OCI-LY7 (cell line): ENCODE data around the gene TBR1. TPM values are rescaled to one million over a fixed set of nuclear protein-coding genes. Genes with fewer than 3 reads are reported as not detected.

Source experiments
- BruUV-seq: library from RNA; stranded (reverse); fragments of 400-500 nt; replicated peaks from 2 replicates; lab custom pipeline; 2021; lab: Mats Ljungman, UMichigan
- CTCF ChIA-PET: fragments of 300-600 bp; sonication (Branson Sonifier 250); formaldehyde crosslinking; loops from one replicate; lab custom pipeline; 2022; ENCODE audit warnings: antibody characterized with exemption; ENCODE audit not compliant: unreplicated experiment; lab: Charles Lee
- POLR2A ChIA-PET: fragments of 300-600 bp; sonication (Branson Sonifier 250); formaldehyde crosslinking; loops from one replicate; lab custom pipeline; 2022; ENCODE audit warnings: antibody characterized with exemption; lab: Charles Lee
- DNase-seq: peaks from one replicate; pipeline ENCODE4 v3.0.0-alpha.2; 2015; ENCODE audit warnings: low spot score
- H2AFZ ChIP-seq: fragments of 200-600 bp; sonication (generic), shearing (Covaris generic); 2 replicates; pipeline ENCODE4 v1.6.1; 2014; ENCODE audit warnings: mild to moderate bottlenecking, antibody characterized with exemption, low read length, moderate library complexity
- H3K27ac ChIP-seq: fragments of 200-600 bp; sonication (generic); 2 replicates; pipeline ENCODE4 v1.5.1; 2014; ENCODE audit warnings: mixed run types, low read depth, mild to moderate bottlenecking, moderate library complexity, low read length, inconsistent platforms; ENCODE audit not compliant: poor library complexity, severe bottlenecking
- H3K36me3 ChIP-seq: fragments of 200-600 bp; sonication (generic); 2 replicates; pipeline ENCODE4 v1.6.1; 2014; ENCODE audit warnings: mild to moderate bottlenecking, antibody characterized with exemption, low read length, moderate library complexity, mixed read lengths; ENCODE audit not compliant: insufficient read depth
- H3K4me1 ChIP-seq: fragments of 200-600 bp; sonication (generic); 2 replicates; pipeline ENCODE4 v1.5.1; 2014; ENCODE audit warnings: mild to moderate bottlenecking, low read length; ENCODE audit not compliant: insufficient read depth, poor library complexity, severe bottlenecking
- H3K4me2 ChIP-seq: fragments of 200-600 bp; sonication (generic); 2 replicates; pipeline ENCODE4 v1.6.1; 2014; ENCODE audit warnings: mild to moderate bottlenecking, low read length
- H3K4me3 ChIP-seq: fragments of 200-600 bp; sonication (generic); 2 replicates; pipeline ENCODE4 v1.5.1; 2014; ENCODE audit warnings: mild to moderate bottlenecking, low read depth, low read length; ENCODE audit not compliant: poor library complexity, severe bottlenecking
- H3K79me2 ChIP-seq: fragments of 200-600 bp; sonication (generic); 2 replicates; pipeline ENCODE4 v1.6.1; 2016; ENCODE audit warnings: low read depth, mild to moderate bottlenecking, low read length, moderate library complexity, mixed read lengths; ENCODE audit not compliant: insufficient read depth
- H3K9me2 ChIP-seq: fragments of 200-600 bp; sonication (generic); 2 replicates; pipeline ENCODE4 v1.6.1; 2016; ENCODE audit warnings: mild to moderate bottlenecking, low read length, mixed read lengths; ENCODE audit not compliant: insufficient read depth
- H3K9me3 ChIP-seq: fragments of 200-600 bp; sonication (generic); 2 replicates; pipeline ENCODE4 v1.6.1; 2014; ENCODE audit warnings: mild to moderate bottlenecking, mixed run types, low read length, mixed read lengths
- H4K20me1 ChIP-seq: fragments of 200-600 bp; sonication (generic); 2 replicates; pipeline ENCODE4 v1.6.1; 2014; ENCODE audit warnings: mild to moderate bottlenecking, antibody characterized with exemption, low read length, moderate library complexity, mixed read lengths; ENCODE audit not compliant: insufficient read depth
- EZH2phosphoT487 ChIP-seq: fragments of 200-600 bp; sonication (generic); IDR thresholded peaks from 2 replicates; pipeline ENCODE4 v1.6.1; 2018; ENCODE audit warnings: low read depth, borderline replicate concordance, mild to moderate bottlenecking, mixed run types, antibody characterized with exemption, low read length, moderate library complexity, mixed read lengths
- intact Hi-C: fragments of 100-400 bp; cut with micrococcal nuclease; formaldehyde crosslinking; loops from one replicate; pipeline ENCODE4 v1.10.0; 2022; ENCODE audit not compliant: unreplicated experiment
- total RNA-seq, 2 experiments: library from RNA; depleted of rRNA in 1 of 2; stranded (reverse); fragments of >200 nt in 1 of 2; shearing (Covaris generic) in 1 of 2; gene quantifications; 2 replicates each; pipeline ENCODE4 v1.2.3, GENCODE V29; 2014 to 2022
- TF ChIP-seq, protein P1 (sequence below): fragments of 200-600 bp; sonication (generic); conservative IDR thresholded peaks from 2 replicates; pipeline ENCODE4 v1.5.1; 2014; ENCODE audit warnings: mild to moderate bottlenecking, antibody characterized with exemption, low read length, moderate library complexity, mixed read lengths

TBR1 gene
- total RNA-seq, 2 experiments from 2014 or later, result 0.03 TPM; not detected in 1

DNA sequence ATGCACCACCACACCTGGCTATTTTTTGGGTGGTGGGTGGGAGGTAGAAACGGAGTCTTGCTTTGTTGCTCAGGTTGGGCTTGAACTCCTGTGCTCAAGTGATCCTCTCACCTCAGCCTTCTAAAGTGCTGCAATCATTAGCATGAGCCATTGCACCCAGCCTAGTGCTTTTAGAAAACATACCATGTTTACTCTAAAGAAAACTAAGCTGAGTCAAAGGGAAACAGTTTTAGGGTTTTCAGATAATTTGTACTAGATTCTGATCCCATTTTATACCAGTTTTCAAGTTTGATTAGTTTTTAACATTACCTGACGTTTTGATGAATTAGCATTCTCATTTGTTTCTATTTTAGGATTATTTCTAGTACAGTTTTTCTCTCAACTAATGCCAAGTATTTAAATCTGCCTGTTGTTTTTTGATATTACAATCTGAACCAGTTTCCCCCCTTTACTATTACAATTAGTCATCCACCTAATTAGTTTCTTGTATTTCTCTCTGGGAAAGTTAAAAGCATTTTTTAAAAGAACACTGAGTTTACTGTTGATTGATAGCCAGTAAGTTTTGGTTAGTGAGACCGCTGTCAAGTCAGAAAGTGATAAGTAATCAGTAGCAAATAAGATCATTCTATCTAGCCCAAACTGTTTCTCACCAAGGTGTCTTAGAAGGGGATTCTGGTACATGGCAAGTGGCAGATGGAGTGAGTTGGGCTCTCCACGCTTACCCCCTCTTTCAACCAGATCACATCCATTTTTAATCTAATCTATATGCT is 24.2 kb upstream of the TBR1 start:
- CTCF ChIA-PET, result no interaction called here

DNA sequence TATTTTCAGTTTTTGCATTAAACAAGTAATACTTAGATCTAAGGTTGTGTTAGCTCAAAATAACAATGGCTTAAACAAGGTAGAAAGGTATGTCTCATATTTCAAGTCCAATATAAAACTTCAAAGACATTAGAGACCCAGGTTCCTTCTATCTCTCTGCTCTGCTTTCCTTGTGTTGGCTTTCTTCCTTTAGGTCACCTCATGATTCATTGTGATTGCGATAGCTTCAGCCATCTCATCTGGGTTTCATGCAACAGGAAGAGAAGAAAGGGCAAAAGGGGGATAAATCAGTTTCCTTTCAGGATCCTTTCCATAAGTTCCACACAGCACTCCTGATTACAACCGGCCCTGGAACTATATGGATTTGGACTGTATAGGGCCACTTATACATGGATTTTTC is 16.0 kb upstream of the TBR1 start:
- no peak overlapping the region for H3K4me3 ChIP-seq
- no peaks in the 10 kb centered on the region for H3K4me1 ChIP-seq
- H2AFZ ChIP-seq, result no peak overlapping the region
- POLR2A ChIA-PET, result interaction anchor here (1.7 kb wide), 1 partner anchor 11 kb away, joined by 4 read pairs; no protein-coding TSS in a partner anchor
- no peak overlapping the region for H3K4me2 ChIP-seq
- H3K27ac ChIP-seq, result no peak overlapping the region
- intact Hi-C loops, result no loop called here
- no peak for DNase-seq
- 0 out of 2 replicates have a peak, but pooled peaks cover 3% of the 10 kb centered on the region for H3K9me3 ChIP-seq
- TF ChIP-seq, protein P1, sequence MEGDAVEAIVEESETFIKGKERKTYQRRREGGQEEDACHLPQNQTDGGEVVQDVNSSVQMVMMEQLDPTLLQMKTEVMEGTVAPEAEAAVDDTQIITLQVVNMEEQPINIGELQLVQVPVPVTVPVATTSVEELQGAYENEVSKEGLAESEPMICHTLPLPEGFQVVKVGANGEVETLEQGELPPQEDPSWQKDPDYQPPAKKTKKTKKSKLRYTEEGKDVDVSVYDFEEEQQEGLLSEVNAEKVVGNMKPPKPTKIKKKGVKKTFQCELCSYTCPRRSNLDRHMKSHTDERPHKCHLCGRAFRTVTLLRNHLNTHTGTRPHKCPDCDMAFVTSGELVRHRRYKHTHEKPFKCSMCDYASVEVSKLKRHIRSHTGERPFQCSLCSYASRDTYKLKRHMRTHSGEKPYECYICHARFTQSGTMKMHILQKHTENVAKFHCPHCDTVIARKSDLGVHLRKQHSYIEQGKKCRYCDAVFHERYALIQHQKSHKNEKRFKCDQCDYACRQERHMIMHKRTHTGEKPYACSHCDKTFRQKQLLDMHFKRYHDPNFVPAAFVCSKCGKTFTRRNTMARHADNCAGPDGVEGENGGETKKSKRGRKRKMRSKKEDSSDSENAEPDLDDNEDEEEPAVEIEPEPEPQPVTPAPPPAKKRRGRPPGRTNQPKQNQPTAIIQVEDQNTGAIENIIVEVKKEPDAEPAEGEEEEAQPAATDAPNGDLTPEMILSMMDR, result no peak
- no peak for TF ChIP-seq EZH2phosphoT487
- no TSS peak for BruUV-seq
- H3K9me2 ChIP-seq, result no peaks in the 10 kb centered on the region
- H4K20me1 ChIP-seq, result no peaks in the 10 kb centered on the region
- no peaks in the 10 kb centered on the region for H3K79me2 ChIP-seq
- peaks cover 76% of the 10 kb centered on the region for H3K36me3 ChIP-seq
- CTCF ChIA-PET, result no interaction called here

More for the DNA sequence above, 24.2 kb upstream of the TBR1 start:
- H3K4me2 ChIP-seq, result no peak overlapping the region
- H3K4me3 ChIP-seq, result no peak overlapping the region
- H3K36me3 ChIP-seq, result peaks cover 86% of the 10 kb centered on the region
- TF ChIP-seq, protein P1, result no peak
- TF ChIP-seq EZH2phosphoT487, result no peak
- H4K20me1 ChIP-seq, result no peaks in the 10 kb centered on the region
- no peak for DNase-seq
- no peak overlapping the region for H3K27ac ChIP-seq
- intact Hi-C loops, result no loop called here
- H3K9me2 ChIP-seq, result no peaks in the 10 kb centered on the region
- no peak overlapping the region for H2AFZ ChIP-seq
- no peaks in the 10 kb centered on the region for H3K9me3 ChIP-seq
- no peaks in the 10 kb centered on the region for H3K79me2 ChIP-seq
- H3K4me1 ChIP-seq, result no peaks in the 10 kb centered on the region
- no TSS peak for BruUV-seq
- POLR2A ChIA-PET, result no interaction called here

DNA sequence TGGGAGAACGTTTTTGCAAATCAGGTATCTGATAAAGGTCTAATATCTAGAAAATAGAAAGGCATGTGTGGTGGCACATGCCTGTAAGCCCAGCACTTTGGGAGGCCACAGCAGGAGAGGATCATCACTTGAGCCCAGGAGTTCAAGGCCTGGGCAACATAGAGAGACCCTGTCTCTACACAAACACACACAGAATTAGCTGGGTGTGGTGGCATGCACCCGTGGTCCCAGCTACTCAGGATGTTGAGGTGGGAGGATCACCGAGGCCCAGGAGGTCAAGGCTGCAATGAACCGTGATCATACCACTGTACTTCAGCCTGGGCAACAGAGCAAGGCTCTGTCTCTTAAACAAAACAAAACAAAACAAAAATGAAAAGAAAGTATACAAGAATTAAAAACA is 13.8 kb upstream of the TBR1 start:
- ChIA-PET CTCF (no interaction called here), POLR2A (no interaction called here)
- Histone ChIP-seq H2AFZ (no peak overlapping the region), H3K36me3 (peaks cover 53% of the 10 kb centered on the region), H3K9me2 (no peaks in the 10 kb centered on the region), H3K4me2 (no peak overlapping the region), H3K79me2 (no peaks in the 10 kb centered on the region), H3K9me3 (0 out of 2 replicates have a peak, but pooled peaks cover 3% of the 10 kb centered on the region), H3K4me3 (no peak overlapping the region), H3K4me1 (no peaks in the 10 kb centered on the region), H3K27ac (no peak overlapping the region), H4K20me1 (no peaks in the 10 kb centered on the region)
- BruUV-seq, result no TSS peak
- intact Hi-C loops, result no loop called here
- no peak for DNase-seq
- TF ChIP-seq, protein P1, result no peak
- no peak for TF ChIP-seq EZH2phosphoT487
